AG04450 (cell line): ENCODE results near the gene TMEM131. TPM values are rescaled to one million over a fixed set of nuclear protein-coding genes. Genes with fewer than 3 reads are reported as not detected.

ENCODE experiments used
- CTCF ChIA-PET: fragments of 300-600, 350-600 bp; formaldehyde crosslinking; extraction: SDS; loops from one replicate; lab custom pipeline; 2022; ENCODE audit warnings: antibody characterized with exemption, inconsistent platforms; lab: Charles Lee
- POLR2A ChIA-PET: fragments of 350-600 bp; formaldehyde crosslinking; extraction: SDS; loops from one replicate; lab custom pipeline; 2021; ENCODE audit warnings: antibody characterized with exemption, inconsistent platforms; lab: Yijun Ruan, JAX
- DNase-seq: peaks from one replicate; pipeline ENCODE4 v3.0.0-alpha.2; 2011; ENCODE audit warnings: low read depth, low spot score
- H3K27ac ChIP-seq: one replicate; pipeline ENCODE4 v1.5.1; 2012; ENCODE audit warnings: low read depth, low read length, control low read depth
- H3K27me3 ChIP-seq: one replicate; pipeline ENCODE4 v1.6.0; 2012; ENCODE audit warnings: low read length; ENCODE audit not compliant: control insufficient read depth, insufficient read depth
- H3K4me3 ChIP-seq: 2 replicates; pipeline ENCODE4 v1.5.1; 2011; ENCODE audit warnings: mild to moderate bottlenecking, low read depth, low read length, control low read depth
- H3K9me3 ChIP-seq: 2 replicates; pipeline ENCODE4 v1.5.1; 2012; ENCODE audit warnings: low read length; ENCODE audit not compliant: control insufficient read depth, insufficient read depth
- CTCF ChIP-seq: IDR thresholded peaks from 2 replicates; pipeline ENCODE4 v1.5.1; 2011; ENCODE audit warnings: low read depth, low read length, control low read depth, inconsistent platforms
- polyA plus RNA-seq: library from polyadenylated mRNA; depleted of rRNA; stranded (reverse); fragments of >200 nt; gene quantifications from 2 replicates; pipeline ENCODE4 v1.2.3, GENCODE V29; 2011

TMEM131 gene
- polyA plus RNA-seq, 1 experiment = 24.4 TPM

GRCh38 chr2:97982621-97983020 is 13.1 kb downstream of the TMEM131 start:
- ChIA-PET CTCF (interaction anchor here (0.6 kb wide), 1 partner anchor 234 kb away, joined by 4 read pairs; no protein-coding TSS in a partner anchor), POLR2A (no interaction called here)
- TF ChIP-seq CTCF = no peak
- H3K27ac ChIP-seq = no peak overlapping the region
- no peak overlapping the region for H3K4me3 ChIP-seq
- H3K9me3 ChIP-seq = peaks cover 10% of the 10 kb centered on the region; the same call in 1 of the 2 replicates
- DNase-seq = no peak
- no peaks in the 10 kb centered on the region for H3K27me3 ChIP-seq

DNA sequence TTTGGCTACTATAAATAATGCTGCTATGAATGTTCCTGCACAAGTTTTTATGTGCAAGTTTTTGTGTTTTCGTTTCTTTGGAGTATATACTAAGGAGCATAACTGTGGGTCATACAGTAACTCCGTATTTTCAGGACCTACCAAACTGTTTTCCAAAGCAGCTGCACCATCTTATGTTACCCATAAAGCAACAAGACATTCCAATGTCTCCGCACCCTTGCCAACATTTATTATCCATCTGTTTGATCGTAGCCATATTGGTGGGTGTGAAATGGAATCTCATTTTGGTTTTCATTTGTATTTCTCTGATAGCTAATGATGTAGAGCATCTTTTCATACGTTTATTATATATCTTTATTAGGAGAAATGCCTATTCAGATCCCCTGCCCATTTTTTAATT is 13.8 kb downstream of the TMEM131 start:
- Histone ChIP-seq H3K4me3 (no peak overlapping the region), H3K27ac (no peak overlapping the region), H3K27me3 (no peaks in the 10 kb centered on the region), H3K9me3 (peaks cover 10% of the 10 kb centered on the region; the same call in 1 of the 2 replicates)
- TF ChIP-seq CTCF = no peak
- ChIA-PET CTCF (interaction anchor here (0.6 kb wide), 1 partner anchor 233 kb away, joined by 4 read pairs; no protein-coding TSS in a partner anchor), POLR2A (no interaction called here)
- DNase-seq = no peak

DNA sequence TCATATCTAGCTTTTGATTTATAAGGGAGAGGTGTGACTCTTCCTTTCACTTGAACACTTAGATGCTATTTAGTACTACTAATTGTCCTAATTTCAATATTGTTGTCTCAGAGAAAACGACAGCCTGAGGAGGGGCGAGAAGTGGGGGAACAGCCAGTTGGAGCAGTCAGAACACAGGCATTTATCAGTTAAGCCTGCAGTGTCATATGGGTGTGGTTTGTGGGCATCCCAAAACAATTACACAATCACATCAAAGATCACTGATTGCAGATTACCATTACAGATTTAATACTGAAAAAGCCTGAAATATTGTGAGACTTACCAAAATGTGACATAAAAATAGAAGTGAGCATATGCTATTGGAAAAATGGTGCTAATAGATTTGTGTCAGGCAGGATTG is 15.8 kb downstream of the TMEM131 start:
- no peak for TF ChIP-seq CTCF
- peaks cover 10% of the 10 kb centered on the region; the same call in 1 of the 2 replicates for H3K9me3 ChIP-seq
- no peak for DNase-seq
- no peaks in the 10 kb centered on the region for H3K27me3 ChIP-seq
- CTCF ChIA-PET = no interaction called here
- H3K4me3 ChIP-seq = no peak overlapping the region
- H3K27ac ChIP-seq = no peak overlapping the region
- POLR2A ChIA-PET = no interaction called here

- CTCF ChIA-PET = interaction anchor here (1.0 kb wide), 1 partner anchor 13 kb away, joined by 6 read pairs; no protein-coding TSS in a partner anchor
Observed at GRCh38 chr2:97974471-97974870, 21.3 kb downstream of the TMEM131 start.

More at GRCh38 chr2:97974471-97974870, 21.3 kb downstream of the TMEM131 start:
- Histone ChIP-seq H3K27me3 (no peaks in the 10 kb centered on the region), H3K27ac (no peak overlapping the region), H3K9me3 (peaks cover 12% of the 10 kb centered on the region; the same call in 1 of the 2 replicates), H3K4me3 (no peak overlapping the region)
- no peak for DNase-seq
- no peak for TF ChIP-seq CTCF
- POLR2A ChIA-PET = no interaction called here
